ENCODE results near the gene ABCA7.

DNA sequence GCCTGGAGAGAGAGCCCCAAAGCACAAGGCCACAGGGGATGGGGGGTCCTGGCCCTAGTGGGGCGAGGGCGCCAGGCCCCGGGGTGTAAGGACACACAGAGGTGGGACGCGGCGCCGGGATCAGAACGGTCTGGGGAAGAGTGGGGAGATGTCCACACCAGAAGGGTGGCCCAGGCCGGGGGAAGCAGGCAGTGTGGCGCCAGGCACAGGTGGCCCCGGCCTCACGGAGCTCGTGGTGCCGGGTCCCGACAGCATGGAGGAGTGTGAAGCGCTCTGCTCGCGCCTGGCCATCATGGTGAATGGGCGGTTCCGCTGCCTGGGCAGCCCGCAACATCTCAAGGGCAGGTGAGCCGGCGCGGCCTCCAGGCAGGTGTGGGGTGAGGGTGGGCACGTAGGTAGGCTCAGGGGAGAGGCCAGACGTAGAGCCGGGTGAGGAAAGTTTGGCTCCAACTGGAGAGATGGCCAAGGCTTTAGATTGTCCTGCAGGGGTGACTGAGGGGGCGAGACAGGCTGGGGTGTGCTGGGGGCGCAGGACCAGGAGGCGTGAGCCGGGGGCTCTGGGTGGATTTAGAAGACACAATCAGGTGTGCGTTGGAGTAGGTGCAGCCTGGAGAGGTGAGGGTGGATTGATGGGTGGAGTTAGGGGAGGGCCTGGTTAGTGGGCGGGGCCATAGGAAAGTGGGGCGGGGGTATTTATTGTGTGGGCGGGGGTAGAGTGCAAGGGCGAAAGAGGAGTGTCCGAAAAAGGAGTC, 24.2 kb downstream of the ABCA7 start:
- TF ChIP-seq, protein P1, sequence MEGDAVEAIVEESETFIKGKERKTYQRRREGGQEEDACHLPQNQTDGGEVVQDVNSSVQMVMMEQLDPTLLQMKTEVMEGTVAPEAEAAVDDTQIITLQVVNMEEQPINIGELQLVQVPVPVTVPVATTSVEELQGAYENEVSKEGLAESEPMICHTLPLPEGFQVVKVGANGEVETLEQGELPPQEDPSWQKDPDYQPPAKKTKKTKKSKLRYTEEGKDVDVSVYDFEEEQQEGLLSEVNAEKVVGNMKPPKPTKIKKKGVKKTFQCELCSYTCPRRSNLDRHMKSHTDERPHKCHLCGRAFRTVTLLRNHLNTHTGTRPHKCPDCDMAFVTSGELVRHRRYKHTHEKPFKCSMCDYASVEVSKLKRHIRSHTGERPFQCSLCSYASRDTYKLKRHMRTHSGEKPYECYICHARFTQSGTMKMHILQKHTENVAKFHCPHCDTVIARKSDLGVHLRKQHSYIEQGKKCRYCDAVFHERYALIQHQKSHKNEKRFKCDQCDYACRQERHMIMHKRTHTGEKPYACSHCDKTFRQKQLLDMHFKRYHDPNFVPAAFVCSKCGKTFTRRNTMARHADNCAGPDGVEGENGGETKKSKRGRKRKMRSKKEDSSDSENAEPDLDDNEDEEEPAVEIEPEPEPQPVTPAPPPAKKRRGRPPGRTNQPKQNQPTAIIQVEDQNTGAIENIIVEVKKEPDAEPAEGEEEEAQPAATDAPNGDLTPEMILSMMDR (IDR thresholded peaks at IDR 0.05), result no peak
- TF ChIP-seq POLR2AphosphoS5 (IDR thresholded peaks at IDR 0.05) (no peak), POLR2A (IDR thresholded peaks at IDR 0.05; ENCODE audit: low read depth) (no peak)

Measured in esophagus muscularis mucosa (tissue), 3 donors.